GM10266 (cell line): ENCODE measurements around the gene CYTH3.

Experiments used
- DNase-seq: peaks from one replicate; pipeline ENCODE4 v3.0.0; 2012; ENCODE audit errors: extremely low spot score
- TF ChIP-seq, protein P1 (sequence below): IDR thresholded peaks from 2 replicates; pipeline ENCODE4 v1.5.1; 2012; ENCODE audit warnings: mild to moderate bottlenecking, low read depth; ENCODE audit not compliant: control insufficient read depth, insufficient read depth; ENCODE audit errors: missing control alignments

CYTH3 gene

DNA sequence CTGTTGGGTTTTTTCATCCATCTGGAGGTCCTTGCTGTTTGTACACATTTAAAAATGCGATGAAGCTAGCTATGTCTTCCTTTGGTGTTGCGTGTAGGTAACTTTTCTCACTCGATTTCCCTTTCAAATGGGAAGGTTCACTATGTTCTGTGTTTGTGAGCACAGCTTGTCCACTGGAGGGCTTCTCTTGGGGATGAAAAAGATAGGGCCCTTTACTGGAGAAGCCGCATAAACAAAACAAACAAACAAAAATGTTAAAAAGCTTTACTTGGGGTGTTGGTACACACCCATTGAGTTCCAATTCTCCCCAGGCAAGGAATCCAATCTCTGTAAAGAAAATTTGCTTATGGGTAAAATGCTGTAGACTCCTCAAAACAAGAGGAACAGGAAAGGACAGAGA lies 23.4 kb downstream of the CYTH3 start:
- TF ChIP-seq, protein P1, sequence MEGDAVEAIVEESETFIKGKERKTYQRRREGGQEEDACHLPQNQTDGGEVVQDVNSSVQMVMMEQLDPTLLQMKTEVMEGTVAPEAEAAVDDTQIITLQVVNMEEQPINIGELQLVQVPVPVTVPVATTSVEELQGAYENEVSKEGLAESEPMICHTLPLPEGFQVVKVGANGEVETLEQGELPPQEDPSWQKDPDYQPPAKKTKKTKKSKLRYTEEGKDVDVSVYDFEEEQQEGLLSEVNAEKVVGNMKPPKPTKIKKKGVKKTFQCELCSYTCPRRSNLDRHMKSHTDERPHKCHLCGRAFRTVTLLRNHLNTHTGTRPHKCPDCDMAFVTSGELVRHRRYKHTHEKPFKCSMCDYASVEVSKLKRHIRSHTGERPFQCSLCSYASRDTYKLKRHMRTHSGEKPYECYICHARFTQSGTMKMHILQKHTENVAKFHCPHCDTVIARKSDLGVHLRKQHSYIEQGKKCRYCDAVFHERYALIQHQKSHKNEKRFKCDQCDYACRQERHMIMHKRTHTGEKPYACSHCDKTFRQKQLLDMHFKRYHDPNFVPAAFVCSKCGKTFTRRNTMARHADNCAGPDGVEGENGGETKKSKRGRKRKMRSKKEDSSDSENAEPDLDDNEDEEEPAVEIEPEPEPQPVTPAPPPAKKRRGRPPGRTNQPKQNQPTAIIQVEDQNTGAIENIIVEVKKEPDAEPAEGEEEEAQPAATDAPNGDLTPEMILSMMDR, result no peak
- no peak for DNase-seq

DNA sequence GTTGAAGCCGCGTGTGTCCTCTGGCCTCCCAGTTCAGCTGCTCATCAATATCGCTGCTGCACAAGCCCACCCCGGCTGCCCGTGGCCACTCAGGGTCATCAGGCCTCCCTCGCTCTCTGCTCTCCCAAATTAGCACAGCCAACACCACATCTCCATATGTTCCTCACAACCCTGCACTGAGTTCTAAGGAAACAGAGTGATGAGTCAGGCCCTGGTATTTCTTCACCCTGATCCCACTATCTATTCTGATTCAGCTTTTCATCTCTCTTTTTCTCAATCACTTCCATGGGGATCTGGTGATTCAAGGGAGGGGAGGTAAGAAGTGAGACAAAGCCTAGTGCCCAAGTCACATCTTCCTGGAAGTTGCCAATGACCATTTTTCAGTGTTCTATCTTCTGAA lies 23.8 kb downstream of the CYTH3 start:
- TF ChIP-seq, protein P1, result no peak

DNA sequence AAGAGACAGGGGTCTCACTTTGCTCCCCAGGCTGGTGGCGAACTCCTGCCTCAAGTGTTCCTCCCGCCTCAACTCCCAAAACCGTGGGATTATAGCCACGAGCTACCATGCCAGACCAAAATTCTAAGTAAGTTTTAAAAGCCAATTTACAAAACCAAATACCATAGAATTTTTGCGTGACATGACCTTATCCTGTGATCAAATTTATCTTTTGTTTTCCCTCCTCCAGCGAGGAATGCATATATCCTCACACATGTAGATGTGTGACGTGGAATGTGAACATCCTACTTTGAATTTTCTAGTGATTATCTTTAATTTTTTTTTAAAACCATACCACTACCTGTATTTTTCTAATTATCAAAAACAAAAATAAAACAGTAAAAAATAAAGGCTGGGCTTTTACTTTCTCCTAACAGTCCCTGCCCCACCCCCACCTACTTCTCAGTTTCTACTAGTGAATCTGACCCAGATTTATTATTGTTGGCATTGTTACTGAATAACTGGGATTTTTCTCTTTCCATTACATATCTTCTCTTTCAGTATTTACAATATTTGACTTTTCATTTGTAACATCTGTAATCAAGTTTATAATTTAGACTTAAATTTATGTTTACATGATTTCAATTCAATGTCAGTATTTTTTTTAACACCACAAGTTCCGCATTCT lies 26.0 kb downstream of the CYTH3 start:
- TF ChIP-seq, protein P1, result no peak
- DNase-seq, result no peak

More for the DNA sequence above, 23.8 kb downstream of the CYTH3 start:
- no peak for DNase-seq

DNA sequence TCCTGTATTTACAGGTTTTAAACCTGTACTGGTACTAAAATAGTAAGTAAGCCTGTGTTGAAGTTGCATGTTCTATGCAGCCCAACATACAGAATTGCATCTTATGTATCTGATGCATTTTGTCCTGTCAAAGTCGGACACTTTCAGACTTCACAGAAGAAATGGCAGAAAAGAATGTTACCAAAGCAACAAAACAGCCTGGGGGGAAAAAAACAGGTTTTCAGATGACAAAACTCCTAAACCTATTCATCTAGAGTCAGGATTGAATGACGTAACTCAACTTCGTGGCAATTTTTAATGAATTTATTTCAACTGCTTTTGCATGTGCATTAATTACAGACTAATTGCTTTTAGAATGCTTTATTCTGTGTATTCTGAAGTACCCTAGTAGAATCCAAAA lies 28.4 kb downstream of the CYTH3 start:
- TF ChIP-seq, protein P1, result no peak
- no peak for DNase-seq

DNA sequence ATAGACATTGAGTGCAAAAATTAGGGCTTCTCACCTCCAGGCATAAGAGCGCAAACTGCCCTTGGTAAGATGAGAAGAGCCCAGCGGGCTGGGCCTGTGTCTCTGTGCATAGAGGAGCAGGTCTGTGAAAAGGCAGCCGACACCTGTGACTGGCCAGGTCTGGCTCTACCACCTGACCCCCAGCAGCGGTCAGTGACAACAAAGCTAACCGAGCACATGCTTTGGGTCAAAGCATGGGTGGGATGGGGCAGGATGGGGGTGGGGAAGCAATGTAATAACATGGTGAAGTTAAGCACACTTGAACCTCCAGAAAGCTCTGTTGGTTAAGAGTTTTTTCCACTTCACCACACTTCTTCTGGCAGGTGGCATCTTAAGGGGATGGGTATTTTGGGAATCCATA lies 29.3 kb downstream of the CYTH3 start:
- no peak for DNase-seq
- TF ChIP-seq, protein P1, result no peak

DNA sequence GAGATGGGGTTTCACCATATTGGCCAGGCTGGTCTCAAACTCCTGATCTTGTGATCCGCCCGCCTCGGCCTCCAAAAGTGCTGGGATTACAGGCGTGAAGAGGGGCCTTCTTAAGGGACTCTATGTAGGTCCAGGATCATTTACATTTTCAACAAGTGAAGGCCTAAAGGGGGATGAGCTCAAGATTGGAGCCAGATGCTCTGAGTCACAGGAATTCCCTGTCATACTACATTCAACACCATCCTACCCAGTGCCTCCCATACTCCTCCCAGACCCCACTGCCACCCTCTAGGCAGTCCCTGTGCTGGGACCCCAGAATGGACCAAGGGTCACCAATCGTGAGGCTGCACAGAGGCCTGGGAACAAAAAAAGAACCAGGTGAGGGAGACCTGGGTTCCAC lies 29.9 kb downstream of the CYTH3 start:
- no peak for DNase-seq
- TF ChIP-seq, protein P1, result no peak

DNA sequence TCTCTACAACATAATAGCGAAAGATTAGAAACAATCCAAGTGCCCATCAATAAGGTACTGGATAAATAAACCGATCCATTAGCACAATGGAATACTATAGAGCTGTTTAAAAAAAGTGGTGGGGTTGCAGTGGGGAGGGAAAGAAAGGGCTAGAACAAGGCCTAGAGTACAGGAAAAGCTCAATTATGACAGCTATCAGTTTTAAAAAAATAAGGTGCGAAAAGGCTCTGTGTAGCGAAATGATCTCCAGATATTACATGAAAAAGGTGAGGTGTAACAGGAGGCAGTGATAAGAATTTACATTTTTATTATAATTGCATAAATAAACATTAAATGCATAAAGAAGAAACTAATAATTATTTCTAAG lies 30.8 kb downstream of the CYTH3 start:
- TF ChIP-seq, protein P1, result no peak
- DNase-seq, result no peak
